Kidney epithelial cell (primary cell): ENCODE measurements around the gene GPC6. TPM values are rescaled to one million over a fixed set of nuclear protein-coding genes. Genes with fewer than 3 reads are reported as not detected.

Experiments used
- DNase-seq: peaks from one replicate; pipeline ENCODE4 v3.0.0-alpha.2; 2010; ENCODE audit warnings: low read depth
- H3K27me3 ChIP-seq: 2 replicates; pipeline ENCODE4 v1.6.0; 2011; ENCODE audit warnings: low read length; ENCODE audit not compliant: control insufficient read depth, insufficient read depth
- H3K36me3 ChIP-seq: 2 replicates; pipeline ENCODE4 v1.5.1; 2011; ENCODE audit warnings: low read length; ENCODE audit not compliant: control insufficient read depth, insufficient read depth
- H3K4me3 ChIP-seq: 2 replicates; pipeline ENCODE4 v1.5.1; 2011; ENCODE audit warnings: low read depth, mild to moderate bottlenecking, control low read depth, low read length
- CTCF ChIP-seq: IDR thresholded peaks from 2 replicates; pipeline ENCODE4 v1.5.1; 2011; ENCODE audit warnings: mild to moderate bottlenecking, moderate library complexity, low read length, control low read depth, inconsistent platforms; ENCODE audit not compliant: insufficient read depth, poor library complexity, severe bottlenecking
- total RNA-seq: library from RNA; depleted of rRNA; stranded (reverse); fragments of >200 nt; gene quantifications from 2 replicates; pipeline ENCODE4 v1.2.3, GENCODE V29; 2015

Gene GPC6
- total RNA-seq, 1 donor from 2014 or later = 62.7 TPM

GRCh38 chr13:94218537-94218936 is 991.9 kb downstream of the GPC6 start:
- no peak overlapping the region for H3K4me3 ChIP-seq

GRCh38 chr13:94218951-94219350 is 992.3 kb downstream of the GPC6 start:
- no peak for DNase-seq
- Histone ChIP-seq H3K27me3 (no peaks in the 10 kb centered on the region), H3K4me3 (no peak overlapping the region), H3K36me3 (no peaks in the 10 kb centered on the region)
- no peak for TF ChIP-seq CTCF

More at GRCh38 chr13:94218537-94218936, 991.9 kb downstream of the GPC6 start:
- no peaks in the 10 kb centered on the region for H3K27me3 ChIP-seq
- DNase-seq = no peak
- H3K36me3 ChIP-seq = no peaks in the 10 kb centered on the region
- no peak for TF ChIP-seq CTCF

- no peaks in the 10 kb centered on the region for H3K36me3 ChIP-seq
- no peaks in the 10 kb centered on the region for H3K27me3 ChIP-seq
- no peak overlapping the region for H3K4me3 ChIP-seq
- no peak for TF ChIP-seq CTCF
- no peak for DNase-seq
Observed at GRCh38 chr13:94224670-94225069, 998.1 kb downstream of the GPC6 start.

GRCh38 chr13:94227255-94227879 is 1000.8 kb downstream of the GPC6 start:
- Histone ChIP-seq H3K4me3 (no peak overlapping the region), H3K36me3 (no peaks in the 10 kb centered on the region), H3K27me3 (no peaks in the 10 kb centered on the region)
- no peak for DNase-seq
- no peak for TF ChIP-seq CTCF

- Histone ChIP-seq H3K27me3 (no peaks in the 10 kb centered on the region), H3K4me3 (no peak overlapping the region), H3K36me3 (no peaks in the 10 kb centered on the region)
- TF ChIP-seq CTCF = no peak
- DNase-seq = no peak
Observed at GRCh38 chr13:94228763-94229162, 1002.2 kb downstream of the GPC6 start.

GRCh38 chr13:94232161-94232950 is 1005.7 kb downstream of the GPC6 start:
- DNase-seq = no peak
- Histone ChIP-seq H3K36me3 (no peaks in the 10 kb centered on the region), H3K27me3 (no peaks in the 10 kb centered on the region)

More at GRCh38 chr13:94232161-94232950, 1005.7 kb downstream of the GPC6 start:
- H3K4me3 ChIP-seq = no peak overlapping the region
- no peak for TF ChIP-seq CTCF
